ENCODE results near the gene NUDC.
"Not testable (repeated sequence)": the region's sequence is repeated elsewhere in the genome, so short reads cannot be mapped to it uniquely, and the experiment has no call there.

NUDC gene

GRCh38 chr1:26921540-26922430 lies at the start of gene NUDC:
Gene NUDC (plus strand): TSS chr1:26921743. CDS start chr1:26921849, 106 bp downstream.
- DNase-seq = peak; percentile 94

GRCh38 chr1:26873097-26873496 lies 48.4 kb upstream of the NUDC start:
- DNase-seq = not testable (repeated sequence)

- no peak for DNase-seq
Measured at GRCh38 chr1:26874896-26875295, 46.6 kb upstream of the NUDC start.

- DNase-seq = no peak
Measured at GRCh38 chr1:26877326-26877725, 44.2 kb upstream of the NUDC start.

GRCh38 chr1:26879793-26880192 lies 41.8 kb upstream of the NUDC start:
- no peak for DNase-seq

- DNase-seq = not testable (repeated sequence)
Measured at GRCh38 chr1:26881611-26882010, 39.9 kb upstream of the NUDC start.

GRCh38 chr1:26882696-26883463 lies 38.7 kb upstream of the NUDC start:
- no peak for DNase-seq

GRCh38 chr1:26887125-26887524 lies 34.4 kb upstream of the NUDC start:
- DNase-seq = no peak

- no peak for DNase-seq
Measured at GRCh38 chr1:26888231-26888630, 33.3 kb upstream of the NUDC start.

- DNase-seq = peak; percentile 72
Measured at GRCh38 chr1:26889551-26890466, 31.7 kb upstream of the NUDC start, which contains the start of gene GPN2. Gene GPN2 (minus strand): TSS chr1:26890283. CDS start chr1:26890096, 187 bp downstream.

- no peak for DNase-seq
Measured at GRCh38 chr1:26890467-26890796, 31.1 kb upstream of the NUDC start.

GRCh38 chr1:26894263-26894662 lies 27.3 kb upstream of the NUDC start:
- no peak for DNase-seq

GRCh38 chr1:26897351-26897750 lies 24.2 kb upstream of the NUDC start:
- DNase-seq = no peak

GRCh38 chr1:26900001-26900814 lies 21.3 kb upstream of the NUDC start, which contains the start of gene GPATCH3:
Gene GPATCH3 (minus strand): TSS chr1:26900467. CDS start chr1:26900442, 25 bp downstream.
- DNase-seq = peak; percentile 77

- no peak for DNase-seq
Measured at GRCh38 chr1:26900815-26901511, 20.6 kb upstream of the NUDC start.

- no peak for DNase-seq
Measured at GRCh38 chr1:26907071-26907917, 14.2 kb upstream of the NUDC start.

- no peak for DNase-seq
Measured at GRCh38 chr1:26909951-26910342, 11.6 kb upstream of the NUDC start.

GRCh38 chr1:26910343-26911160 lies 11.0 kb upstream of the NUDC start:
- no peak for DNase-seq
